HG02870 (cell line): Measurements from ENCODE around the gene ZNF521.
"Not testable (repeated sequence)": the region's sequence is repeated elsewhere in the genome, so short reads cannot be mapped to it uniquely, and the experiment has no call there.

ENCODE experiments used
- ATAC-seq: cut with Tn5 transposase; IDR thresholded peaks from one replicate; pipeline ENCODE4 v1.9.1; 2021; ENCODE audit warnings: mild to moderate bottlenecking, moderate library complexity; ENCODE audit not compliant: unreplicated experiment

The ZNF521 gene

DNA sequence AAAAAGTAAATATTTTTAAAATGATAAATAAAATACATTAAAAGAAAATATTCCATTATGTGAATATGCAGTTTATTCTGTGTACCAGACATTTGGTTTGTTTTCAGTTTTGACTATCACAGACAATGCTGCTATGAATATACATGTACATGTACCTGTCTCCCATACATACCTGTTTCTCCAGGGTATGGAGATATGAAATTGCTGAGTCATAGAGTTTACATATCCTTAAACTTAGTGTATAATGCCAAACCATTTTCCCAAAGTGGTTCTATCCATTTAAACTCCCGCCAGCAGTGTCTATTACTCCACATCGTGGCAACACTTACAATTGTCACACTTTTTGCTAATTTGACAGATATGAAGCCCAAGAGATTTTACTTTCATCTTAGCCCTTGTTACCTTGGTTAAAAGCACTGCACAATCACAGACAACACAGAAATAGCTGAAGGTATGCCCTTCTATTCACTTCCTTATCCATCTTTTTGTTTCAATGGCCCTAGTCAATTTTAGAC, 56.3 kb downstream of the ZNF521 start:
- no peak for ATAC-seq

DNA sequence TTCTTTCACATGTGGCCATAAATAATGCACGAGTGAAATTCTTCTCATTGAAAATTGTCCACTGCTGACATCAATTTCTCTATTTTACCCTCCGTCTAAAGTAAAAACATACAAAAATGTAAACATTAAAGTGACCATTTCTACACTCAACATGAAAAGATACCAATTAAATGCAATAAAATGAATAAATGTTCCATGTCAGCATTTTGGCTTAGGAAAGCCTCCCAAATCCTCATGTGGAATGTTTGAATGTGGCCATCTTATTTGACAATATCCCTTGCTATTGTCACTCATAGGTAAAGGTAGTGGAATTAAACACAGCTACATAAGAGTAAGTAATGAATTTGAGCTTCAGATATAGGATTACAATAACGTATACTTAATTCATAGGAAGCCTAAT, 60.8 kb downstream of the ZNF521 start:
- no peak for ATAC-seq

DNA sequence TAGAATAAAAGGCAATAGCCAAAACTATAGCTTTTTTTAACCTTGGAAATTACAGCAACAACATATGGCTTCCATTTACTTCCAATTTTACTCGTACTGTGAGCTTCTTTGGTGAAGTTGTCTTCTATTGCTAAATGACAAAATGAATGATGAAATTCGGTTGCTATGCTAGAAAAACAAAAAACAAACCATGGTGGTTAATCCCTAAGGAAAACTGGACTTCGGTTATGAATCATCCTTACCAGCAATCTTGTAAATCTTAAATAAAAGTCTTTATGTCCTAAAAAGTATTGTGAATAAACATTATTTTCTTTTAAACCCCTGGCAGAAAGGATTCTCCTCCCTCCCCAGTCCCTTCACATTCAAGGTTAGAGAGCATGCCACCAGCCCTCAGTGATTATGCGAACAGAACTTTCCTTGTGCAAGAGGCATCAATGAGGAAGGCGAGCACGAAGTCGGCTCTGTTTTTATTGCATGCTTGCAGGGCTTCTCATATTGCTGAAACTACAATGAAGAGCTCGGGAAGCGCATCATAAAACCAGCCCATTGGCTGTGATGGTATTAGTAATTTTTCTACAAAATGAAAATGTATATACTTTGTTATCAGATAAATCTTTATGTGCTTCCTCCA, 62.9 kb downstream of the ZNF521 start:
- no peak for ATAC-seq

DNA sequence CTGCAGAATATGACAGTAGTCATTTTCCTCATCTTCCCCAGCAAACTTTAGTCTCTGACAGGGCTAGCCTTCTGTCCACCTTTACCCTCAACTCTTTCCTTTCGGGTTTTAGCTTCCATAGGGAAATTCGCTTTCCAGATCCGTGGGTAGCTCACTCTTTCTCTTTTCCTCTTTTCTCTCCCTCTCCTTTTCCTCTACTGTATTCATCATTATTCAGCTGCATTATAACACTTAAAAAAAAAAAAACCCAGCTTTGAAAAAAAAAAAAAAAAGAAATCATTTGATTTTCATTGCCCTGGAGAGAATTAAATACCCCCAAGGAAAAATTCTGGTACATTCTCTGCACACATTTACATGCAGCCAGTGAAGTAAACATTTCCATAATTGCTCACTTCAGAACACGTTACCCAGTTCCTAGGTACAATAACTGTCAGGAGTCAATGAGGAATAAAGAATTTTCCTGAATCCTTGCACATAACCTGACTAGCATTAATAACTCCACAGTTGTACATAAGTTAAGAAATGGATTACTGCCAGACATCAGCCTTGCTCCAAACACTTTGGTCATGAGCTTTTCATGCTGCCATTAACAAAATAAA, 63.5 kb downstream of the ZNF521 start:
- ATAC-seq = no peak

DNA sequence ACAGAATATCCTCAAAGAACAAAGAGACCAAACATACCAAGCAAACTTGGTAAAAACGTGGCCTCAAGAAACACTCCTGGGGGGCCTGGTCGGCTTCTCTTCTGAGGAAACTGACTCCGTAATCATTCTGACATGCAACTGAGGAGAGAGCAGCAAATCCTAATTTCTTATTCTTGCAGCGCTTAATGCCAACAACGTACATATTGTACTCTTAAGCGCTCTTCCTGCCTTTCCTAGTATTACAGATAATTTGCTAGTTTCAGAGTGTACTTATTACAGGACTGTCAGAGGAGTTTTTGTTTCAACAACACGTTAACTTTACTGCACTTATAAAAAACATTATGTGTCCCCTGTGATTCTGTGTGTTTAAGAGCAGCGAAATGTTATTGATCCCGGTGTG, 64.9 kb downstream of the ZNF521 start:
- ATAC-seq = no peak

DNA sequence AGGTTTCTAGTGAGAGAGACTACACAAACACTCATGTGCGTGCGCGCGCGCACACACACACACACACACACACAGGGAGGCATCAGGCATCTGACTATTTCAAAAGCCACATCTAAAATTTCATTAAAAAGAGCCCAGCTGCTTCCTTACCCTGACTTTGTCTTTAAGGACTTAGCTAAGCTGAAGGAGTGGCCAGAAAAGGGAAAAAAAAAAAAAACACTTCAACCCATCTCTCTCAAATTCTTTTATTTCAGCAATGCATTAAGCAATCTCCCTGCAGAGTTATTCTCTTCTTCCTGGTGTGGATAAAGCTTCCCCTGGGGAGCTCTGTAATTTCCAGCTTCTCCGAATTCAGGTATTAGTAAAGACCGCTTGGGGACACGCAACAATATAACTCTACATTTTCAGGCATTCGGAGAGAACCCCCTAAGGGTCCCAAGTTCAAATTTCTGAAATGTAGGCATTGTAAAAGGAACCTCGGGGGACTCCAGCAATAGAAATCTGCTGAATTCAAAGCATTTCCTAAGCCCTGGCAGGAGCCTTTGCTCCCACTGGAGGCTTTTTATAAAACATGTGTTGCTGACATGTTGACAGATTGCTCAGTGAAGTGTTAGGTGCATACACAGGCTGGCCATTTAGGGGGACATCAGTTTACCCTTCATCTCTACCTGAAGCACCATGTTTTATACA, 67.0 kb downstream of the ZNF521 start:
- no peak for ATAC-seq

DNA sequence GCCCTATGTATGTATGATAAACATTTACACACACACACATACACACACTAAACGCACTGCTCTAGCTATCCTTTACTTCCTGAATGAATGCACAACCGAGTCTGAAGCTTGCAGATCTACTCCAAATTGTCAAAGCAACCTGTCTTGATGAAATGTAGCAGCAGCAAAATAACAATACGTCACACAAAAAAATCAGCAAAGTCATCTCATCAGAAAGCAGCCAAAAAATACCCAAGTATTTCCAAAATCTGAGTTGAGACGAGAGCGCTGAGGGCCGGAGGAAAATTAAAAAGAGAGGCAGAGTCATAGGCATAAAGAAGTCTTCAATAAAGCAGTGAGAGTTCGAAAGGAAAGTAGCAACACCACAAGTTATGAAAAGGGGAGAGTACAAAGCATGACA, 67.7 kb downstream of the ZNF521 start:
- ATAC-seq = no peak

DNA sequence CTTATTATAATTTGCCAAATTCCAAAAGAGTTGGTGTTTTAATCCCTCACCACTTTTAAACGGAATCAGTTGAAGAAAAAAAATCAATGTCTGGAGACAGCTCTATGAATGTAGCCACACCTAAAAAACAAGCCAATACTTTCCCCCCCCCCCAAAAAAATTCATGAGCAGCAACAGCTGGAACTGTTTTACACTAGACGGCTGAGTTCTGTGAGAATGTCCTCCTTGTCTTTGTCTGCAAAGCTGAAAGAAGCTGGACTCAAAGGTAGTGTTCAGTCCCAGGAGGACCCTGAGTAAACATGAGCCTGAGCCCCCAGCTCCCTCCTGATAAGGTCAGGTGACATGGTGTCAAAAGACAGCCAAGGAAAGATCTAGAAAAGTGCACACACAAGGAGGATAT, 68.2 kb downstream of the ZNF521 start:
- ATAC-seq = no peak

DNA sequence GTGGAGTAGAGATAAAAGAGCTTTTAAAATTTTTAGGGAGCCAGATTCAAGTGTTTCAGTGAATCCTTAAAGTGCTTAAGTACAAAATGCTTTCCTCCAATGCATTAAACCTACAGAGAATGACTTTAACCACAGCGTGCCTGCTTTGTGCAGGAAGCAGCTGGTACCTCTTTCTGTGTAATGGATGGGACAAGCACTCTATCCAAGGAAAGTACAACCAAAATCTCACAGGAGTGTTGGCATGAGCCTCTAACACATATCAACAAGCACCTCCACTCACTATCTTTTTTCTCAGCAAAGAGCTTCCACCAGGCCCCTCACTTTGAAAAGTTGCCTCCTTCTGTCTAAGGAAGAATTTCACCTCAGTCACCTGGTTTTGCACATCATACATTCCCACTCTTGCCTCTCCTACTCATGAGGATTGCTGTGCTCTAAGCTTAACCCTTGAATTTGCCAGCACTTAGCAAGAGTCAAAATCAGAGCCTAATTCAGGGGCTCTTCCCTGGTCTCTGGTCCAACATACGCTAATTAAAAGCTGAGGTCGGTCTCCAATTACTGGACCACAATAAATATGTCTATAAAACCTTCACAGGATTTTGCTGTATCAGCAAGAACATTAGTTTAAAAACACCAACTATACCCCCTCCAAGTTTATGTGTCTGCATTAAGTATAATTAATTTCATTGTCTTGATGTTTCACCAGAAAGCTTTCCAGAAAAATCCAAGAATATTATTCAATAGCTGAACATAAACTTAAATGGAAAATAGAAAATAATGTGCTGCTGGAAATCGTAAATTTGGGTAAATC, 68.9 kb downstream of the ZNF521 start:
- no peak for ATAC-seq

DNA sequence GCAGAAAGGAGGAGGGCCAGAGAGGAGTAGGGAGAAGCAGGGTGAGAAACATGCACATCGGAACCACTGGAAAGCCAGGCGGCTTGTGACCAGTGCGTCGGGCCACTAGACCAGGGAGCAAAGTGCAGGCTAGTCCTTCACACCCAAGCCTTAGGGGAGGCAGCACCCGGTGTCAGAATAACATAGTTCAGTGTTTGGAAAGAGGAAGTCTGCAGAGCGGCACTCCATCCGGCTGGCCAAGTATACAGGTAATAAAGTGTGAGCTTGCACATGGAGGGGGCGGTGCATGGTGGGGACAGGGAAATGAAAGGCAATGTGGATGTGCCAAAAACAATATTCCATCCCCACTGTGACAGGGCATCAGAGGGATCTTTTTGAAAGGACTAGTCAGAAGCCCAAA, 69.7 kb downstream of the ZNF521 start:
- ATAC-seq = no peak

DNA sequence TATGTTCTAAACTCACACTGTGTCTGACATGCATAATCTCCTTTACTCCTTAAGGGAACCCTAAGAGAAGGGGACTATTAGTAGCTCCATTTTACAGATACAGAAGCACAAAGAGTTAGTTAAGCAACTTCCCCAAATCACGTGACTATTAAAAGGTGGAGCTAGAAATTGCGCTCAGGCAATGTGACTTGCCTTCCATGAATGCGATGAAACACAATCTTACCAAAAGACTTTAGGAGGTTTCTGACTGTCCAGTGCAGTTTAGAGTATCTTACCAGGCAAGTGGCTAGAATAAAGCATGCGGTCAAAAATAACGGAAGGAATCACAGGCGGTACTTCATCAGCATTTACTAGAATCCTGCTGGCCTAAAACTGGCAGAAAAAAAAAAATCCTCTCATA, 70.4 kb downstream of the ZNF521 start:
- no peak for ATAC-seq

DNA sequence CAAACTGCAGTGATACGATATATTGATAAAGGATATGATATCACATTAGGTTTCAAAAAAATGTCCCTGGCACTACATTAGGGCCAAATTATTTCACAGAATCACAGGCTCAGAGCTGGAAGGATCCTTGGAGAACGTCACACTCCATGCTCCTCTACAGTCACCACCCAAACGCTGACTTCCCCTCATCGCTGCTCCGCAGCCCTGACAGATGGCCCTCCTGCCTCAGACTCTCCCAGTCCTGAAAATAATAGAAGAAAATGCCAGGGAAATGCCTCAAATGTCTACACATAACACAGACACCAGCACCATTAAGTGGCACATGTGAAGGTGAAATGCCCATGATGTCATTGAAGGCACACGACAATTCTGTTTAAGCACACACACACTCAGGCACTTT, 72.0 kb downstream of the ZNF521 start:
- no peak for ATAC-seq

DNA sequence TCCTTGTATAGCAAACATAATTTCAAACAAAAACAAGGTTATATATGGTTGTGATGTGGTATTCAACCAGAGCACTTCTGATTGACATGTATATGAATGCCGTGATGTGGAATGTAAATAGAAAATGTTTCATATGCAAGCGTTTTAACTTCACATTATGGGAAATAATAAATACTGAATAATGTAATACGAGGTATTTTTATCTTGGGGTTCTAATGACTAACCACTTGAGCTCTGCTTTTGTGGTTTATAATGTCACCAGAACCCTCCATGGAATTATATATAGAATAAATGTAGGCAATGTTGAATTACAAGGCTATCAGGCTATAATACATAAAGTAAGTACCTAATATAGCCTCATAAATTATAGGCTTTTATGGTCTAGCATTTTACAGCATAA, 72.4 kb downstream of the ZNF521 start:
- ATAC-seq = no peak

DNA sequence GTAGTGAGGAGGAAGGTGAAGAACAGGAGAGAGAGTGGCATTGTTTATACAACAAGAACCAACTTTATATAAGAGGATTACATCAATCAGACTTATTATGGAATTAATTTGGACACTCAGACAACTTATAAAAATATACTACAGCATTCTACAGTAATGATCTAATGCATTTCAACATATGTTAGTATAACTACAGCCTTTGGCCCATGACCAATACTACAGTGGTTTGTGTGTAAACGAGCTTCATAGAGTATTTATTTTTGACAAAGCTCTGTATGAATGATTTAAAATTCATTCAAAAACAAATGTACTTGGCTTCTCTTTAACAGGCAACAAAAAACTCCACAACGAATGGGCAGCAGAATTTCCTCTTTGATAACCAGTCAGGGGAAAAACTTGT, 72.8 kb downstream of the ZNF521 start:
- ATAC-seq = no peak

DNA sequence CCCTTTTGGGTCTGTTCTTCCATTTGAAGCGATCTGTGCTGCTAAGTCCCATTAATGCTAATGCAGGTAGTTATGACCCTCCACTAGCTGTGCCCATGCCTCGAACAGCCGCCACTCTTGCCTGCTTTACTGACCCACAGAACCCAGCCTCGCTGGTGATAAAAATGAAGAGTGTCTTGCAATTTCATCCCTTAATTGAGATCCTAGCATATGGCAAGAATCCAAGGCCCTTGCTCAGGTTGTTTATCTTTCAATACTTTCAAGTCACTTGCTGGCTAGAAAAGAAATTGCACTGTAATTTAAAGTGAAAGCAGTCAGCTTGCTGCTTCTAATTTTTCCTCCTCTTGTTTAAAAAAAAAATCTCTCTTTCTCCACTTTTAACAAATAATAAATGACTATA, 73.6 kb downstream of the ZNF521 start:
- no peak for ATAC-seq

DNA sequence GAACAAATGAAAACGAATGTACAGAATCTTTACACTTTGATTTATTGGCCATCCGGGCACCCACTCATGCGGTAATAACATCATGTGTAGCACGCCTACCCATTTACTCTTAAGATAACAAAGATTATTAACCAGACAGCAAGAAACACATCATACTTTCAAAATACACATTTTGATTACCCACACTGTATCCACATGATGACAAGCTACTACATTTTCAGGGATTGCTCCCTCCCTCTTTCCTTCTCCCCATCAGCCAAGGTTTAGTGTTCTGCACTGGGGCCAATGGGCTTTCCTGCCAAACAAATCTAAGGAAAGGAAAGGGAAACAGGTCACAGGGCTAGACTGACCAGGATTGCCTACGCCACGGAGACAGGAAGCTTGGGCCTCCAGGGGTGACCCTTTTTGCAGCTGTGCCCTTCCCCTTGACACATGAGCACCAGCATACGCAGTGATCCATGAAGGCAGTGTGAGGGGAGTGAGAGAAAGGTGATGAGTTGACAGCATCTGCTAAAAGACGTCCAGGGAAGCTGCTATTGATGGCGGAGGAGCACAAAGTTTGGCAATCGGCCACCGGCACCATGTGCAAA, 76.5 kb downstream of the ZNF521 start:
- no peak for ATAC-seq

DNA sequence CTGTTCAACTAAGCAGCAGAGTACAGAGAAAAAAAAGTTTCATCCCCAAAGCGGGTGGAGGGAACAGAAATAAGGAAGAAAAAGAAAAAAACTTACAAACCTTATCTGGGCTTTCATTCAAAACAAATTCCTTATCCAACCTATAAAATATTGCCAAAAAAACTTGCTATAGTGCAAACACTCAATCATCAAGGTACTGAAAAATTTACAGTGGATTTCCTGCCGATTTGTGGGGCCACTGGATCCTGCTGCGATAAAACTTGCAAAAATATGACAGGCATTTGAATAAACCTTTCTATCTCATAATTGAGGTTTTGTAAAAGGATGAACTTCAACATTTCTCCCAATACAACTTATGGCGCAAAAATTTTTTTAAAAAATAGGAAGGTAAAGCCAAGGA, 77.0 kb downstream of the ZNF521 start:
- no peak for ATAC-seq

DNA sequence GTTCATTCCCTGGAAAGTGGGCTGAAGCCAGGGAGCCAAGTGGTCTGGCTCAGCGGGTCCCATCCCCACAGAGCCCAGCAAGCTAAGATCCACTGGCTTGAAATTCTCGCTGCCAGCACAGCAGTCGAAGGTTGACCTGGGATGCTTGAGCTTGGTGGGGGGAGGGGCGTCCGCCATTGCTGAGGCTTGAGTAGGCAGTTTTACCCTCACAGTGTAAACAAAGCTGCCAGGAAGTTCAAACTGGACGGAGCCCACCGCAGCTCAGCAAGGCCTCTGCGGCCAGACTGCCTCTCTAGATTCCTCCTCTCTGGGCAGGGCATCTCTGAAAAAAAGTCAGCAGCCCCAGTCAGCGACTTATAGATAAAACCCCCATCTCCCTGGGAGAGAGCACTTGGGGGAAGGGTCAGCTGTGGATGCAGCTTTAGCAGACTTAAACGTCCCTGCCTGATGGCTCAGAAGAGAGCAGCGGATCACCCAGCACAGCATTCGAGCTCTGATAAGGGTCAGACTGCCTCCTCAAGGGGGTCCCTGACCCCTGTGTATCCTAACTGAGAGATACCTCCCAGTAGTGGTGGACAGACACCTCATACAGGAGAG, 84.9 kb downstream of the ZNF521 start:
- not testable (repeated sequence) for ATAC-seq

DNA sequence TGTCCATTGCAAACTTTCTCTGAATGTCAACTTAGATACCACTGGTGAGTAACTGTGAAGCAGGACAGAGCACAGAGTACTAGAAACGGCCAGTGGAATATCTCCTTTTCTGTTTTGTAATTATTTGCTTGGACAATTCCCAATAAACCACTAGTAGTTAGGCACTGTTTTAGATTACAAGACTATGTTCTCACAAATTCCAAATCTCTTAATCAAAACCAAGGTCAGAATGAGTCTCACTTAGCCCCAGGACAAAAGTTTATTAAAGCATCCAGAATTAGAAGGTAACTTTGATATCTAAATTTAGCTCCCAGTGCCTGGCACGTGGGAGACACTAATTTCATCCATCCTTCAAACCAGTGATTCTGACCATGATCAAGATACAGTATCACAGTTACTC, 89.0 kb downstream of the ZNF521 start:
- ATAC-seq = no peak

DNA sequence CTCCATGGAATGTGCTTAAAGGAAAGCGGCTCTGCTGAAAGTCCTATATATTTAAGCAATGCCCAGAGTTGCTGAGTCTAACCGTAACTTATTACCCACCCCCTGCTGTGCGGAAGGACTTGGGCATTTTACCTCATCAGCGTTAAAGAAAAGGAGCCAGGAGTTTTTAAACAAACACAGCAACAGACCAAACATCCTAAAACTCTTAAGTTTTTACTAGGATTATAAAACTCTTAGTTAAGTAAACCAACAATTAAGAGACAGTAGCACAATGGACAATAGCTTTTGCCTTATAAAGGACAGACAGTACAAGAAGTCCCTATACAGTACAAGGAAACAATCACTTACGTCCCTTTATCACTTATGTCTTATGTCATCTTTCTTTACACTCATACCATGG, 90.2 kb downstream of the ZNF521 start:
- ATAC-seq = no peak

DNA sequence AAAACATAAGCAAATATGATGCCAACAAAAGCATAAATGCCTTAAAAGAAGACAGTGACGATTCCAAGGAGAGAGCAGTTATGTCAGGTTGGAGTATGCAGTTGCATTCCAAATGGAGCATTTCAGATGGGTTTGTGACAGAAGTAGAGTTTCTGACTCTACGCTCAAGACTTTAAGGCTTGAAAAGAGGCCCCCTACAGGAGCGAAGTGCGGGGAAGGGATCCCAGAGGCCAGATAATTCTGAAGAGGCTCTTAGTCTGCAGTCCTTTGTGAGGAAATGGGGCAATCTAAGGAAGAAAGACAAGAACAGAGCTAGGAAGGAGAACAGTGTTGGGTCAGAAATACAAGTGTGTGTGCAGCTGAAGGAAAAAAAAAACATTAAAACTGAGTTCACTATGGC, 95.5 kb downstream of the ZNF521 start:
- ATAC-seq = no peak
